ENCODE measurements around the gene KYAT1.
"Not testable (repeated sequence)": the region's sequence is repeated elsewhere in the genome, so short reads cannot be mapped to it uniquely, and the experiment has no call there.

Gene KYAT1

DNA sequence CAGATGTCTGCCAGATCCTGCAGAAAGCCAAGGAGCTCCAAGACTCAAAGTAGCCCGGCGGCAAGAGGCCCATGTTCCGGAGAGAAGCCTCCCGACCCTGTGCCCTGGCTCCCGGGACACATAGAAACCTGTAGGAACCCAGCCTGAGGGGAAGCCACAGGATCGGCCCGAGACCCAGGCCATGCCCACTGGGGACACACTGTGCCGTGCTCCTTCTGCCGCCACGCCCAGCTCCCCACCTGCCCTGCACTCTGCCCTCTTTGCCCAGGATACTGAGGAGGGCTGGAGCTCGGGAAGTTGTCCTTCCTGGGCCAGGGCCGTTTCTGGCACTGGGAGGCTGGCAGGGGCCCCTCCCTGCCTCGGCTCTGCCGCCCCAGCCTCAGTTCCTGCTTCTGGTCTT lies 73.9 kb downstream of the KYAT1 start:
- Histone ChIP-seq H3K27ac (no peak overlapping the region), H3K9me3 (ENCODE audit: severe bottlenecking) (no peaks in the 10 kb centered on the region), H3K27me3 (ENCODE audit: insufficient read depth, low read depth, severe bottlenecking) (no peaks in the 10 kb centered on the region), H3K4me3 (ENCODE audit: low read depth, low read length) (no peak overlapping the region), H3K36me3 (peaks cover 60% of the 10 kb centered on the region)
- TF ChIP-seq CTCF (IDR thresholded peaks at IDR 0.05; ENCODE audit: low read depth, low read length), result no peak
- no peak for DNase-seq

DNA sequence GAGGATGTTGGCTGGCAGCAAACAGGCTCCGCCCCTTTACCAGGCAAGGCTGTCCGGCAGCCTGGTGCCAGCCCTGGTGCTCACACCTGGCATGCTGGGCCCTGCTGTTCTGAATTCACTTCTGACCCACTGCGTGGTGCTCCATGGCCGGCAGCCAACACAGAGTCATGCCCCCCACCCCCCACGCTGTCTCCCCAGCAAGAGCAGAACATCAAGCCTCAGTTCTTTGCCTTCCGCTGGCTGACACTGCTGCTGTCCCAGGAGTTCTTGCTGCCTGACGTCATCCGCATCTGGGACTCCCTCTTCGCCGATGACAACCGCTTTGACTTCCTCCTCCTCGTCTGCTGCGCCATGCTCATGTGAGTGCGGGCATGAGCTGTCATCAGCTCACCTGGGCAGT lies 76.1 kb downstream of the KYAT1 start:
- no peak for DNase-seq
- H3K36me3 ChIP-seq, result peaks cover 75% of the 10 kb centered on the region
- TF ChIP-seq CTCF (IDR thresholded peaks at IDR 0.05; ENCODE audit: low read depth, low read length), result no peak

GRCh38 chr9:128802482-128802881 lies 79.3 kb downstream of the KYAT1 start:
- DNase-seq, result no peak
- H3K36me3 ChIP-seq, result peaks cover 90% of the 10 kb centered on the region
- no peaks in the 10 kb centered on the region for H3K9me3 ChIP-seq (ENCODE audit: severe bottlenecking)

More for the DNA sequence above, 76.1 kb downstream of the KYAT1 start:
- no peaks in the 10 kb centered on the region for H3K9me3 ChIP-seq (ENCODE audit: severe bottlenecking)
- H3K27me3 ChIP-seq (ENCODE audit: insufficient read depth, low read depth, severe bottlenecking), result no peaks in the 10 kb centered on the region
- H3K4me3 ChIP-seq (ENCODE audit: low read depth, low read length), result no peak overlapping the region
- no peak overlapping the region for H3K27ac ChIP-seq

GRCh38 chr9:128800061-128800460 lies 81.7 kb downstream of the KYAT1 start:
- H3K36me3 ChIP-seq, result peaks cover 87% of the 10 kb centered on the region
- no peaks in the 10 kb centered on the region for H3K9me3 ChIP-seq (ENCODE audit: severe bottlenecking)
- H3K27me3 ChIP-seq (ENCODE audit: insufficient read depth, low read depth, severe bottlenecking), result no peaks in the 10 kb centered on the region
- DNase-seq, result no peak
- no peak overlapping the region for H3K27ac ChIP-seq
- no peak overlapping the region for H3K4me3 ChIP-seq (ENCODE audit: low read depth, low read length)
- no peak for TF ChIP-seq CTCF (IDR thresholded peaks at IDR 0.05; ENCODE audit: low read depth, low read length)

More at GRCh38 chr9:128802482-128802881, 79.3 kb downstream of the KYAT1 start:
- TF ChIP-seq CTCF (IDR thresholded peaks at IDR 0.05; ENCODE audit: low read depth, low read length), result no peak
- Histone ChIP-seq H3K27ac (no peak overlapping the region), H3K4me3 (ENCODE audit: low read depth, low read length) (no peak overlapping the region), H3K27me3 (ENCODE audit: insufficient read depth, low read depth, severe bottlenecking) (no peaks in the 10 kb centered on the region)

DNA sequence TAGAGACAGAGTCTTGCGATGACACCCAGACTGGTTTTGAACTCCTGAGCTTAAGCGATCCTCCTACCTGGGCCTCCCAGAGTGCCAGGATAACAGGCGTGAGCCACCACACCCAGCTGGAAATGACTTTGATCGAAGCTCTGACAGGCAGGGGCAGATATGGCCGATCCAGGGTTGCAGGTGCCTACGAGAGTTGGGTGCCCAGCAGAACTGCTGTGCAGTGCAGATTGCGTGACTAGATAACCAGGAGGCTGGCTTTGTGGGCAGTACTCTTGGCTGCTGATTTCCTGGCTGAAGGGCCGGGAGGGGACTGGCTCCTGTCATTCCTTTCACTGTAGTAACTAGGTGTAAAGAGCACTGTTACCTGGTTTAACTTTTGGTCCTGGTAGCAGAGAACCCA lies 82.9 kb downstream of the KYAT1 start:
- Histone ChIP-seq H3K4me3 (ENCODE audit: low read depth, low read length) (no peak overlapping the region), H3K36me3 (peaks cover 88% of the 10 kb centered on the region), H3K27me3 (ENCODE audit: insufficient read depth, low read depth, severe bottlenecking) (no peaks in the 10 kb centered on the region), H3K9me3 (ENCODE audit: severe bottlenecking) (no peaks in the 10 kb centered on the region), H3K27ac (no peak overlapping the region)
- no peak for DNase-seq
- TF ChIP-seq CTCF (IDR thresholded peaks at IDR 0.05; ENCODE audit: low read depth, low read length), result no peak

DNA sequence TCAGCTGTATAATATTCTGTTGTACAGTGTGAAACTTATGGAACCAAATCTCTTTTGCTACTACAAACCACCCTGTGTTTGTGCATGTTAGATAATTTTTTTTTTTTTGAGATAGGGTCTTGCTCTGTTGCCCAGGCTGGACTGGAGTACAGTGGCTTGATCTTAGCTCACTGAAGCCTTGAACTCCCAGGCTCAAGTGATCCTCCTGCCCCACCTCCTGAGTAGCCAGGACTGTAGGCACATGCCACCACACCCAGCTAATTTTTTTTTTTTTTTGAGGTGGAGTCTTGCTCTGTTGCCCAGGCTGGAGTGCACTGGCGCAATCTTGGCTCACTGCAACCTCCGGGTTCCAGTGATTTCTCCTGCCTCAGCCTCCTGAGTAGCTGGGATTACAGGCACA lies 86.8 kb downstream of the KYAT1 start:
- H3K27me3 ChIP-seq (ENCODE audit: insufficient read depth, low read depth, severe bottlenecking); H3K27ac ChIP-seq; H3K4me3 ChIP-seq (ENCODE audit: low read depth, low read length); DNase-seq; H3K9me3 ChIP-seq (ENCODE audit: severe bottlenecking): not testable (repeated sequence)
- peaks cover 92% of the 10 kb centered on the region for H3K36me3 ChIP-seq

All from WERI-Rb-1 (cell line).